Fibroblast of lung (primary cell): ENCODE data around the gene WDR41. TPM values are rescaled to one million over a fixed set of nuclear protein-coding genes. Genes with fewer than 3 reads are reported as not detected.

Experiments
- DNase-seq, 2 donors: peaks; one replicate each; pipeline versions ENCODE4 v3.0.0 to v3.0.0-alpha.2; 2010; ENCODE audit warnings: low read depth in 2 of 2
- H2AFZ ChIP-seq: 2 replicates; pipeline ENCODE4 v1.5.1; 2012; ENCODE audit warnings: low read length, control low read depth, inconsistent platforms
- H3K27ac ChIP-seq: 2 replicates; pipeline ENCODE4 v1.5.1; 2011; ENCODE audit warnings: low read length, control low read depth; ENCODE audit not compliant: insufficient read depth
- H3K27me3 ChIP-seq: 2 replicates; pipeline ENCODE4 v1.5.1; 2011; ENCODE audit warnings: mild to moderate bottlenecking, low read length; ENCODE audit not compliant: control insufficient read depth, insufficient read depth
- H3K36me3 ChIP-seq: 2 replicates; pipeline ENCODE4 v1.5.1; 2011; ENCODE audit warnings: low read length; ENCODE audit not compliant: control insufficient read depth, insufficient read depth
- H3K4me1 ChIP-seq: 2 replicates; pipeline ENCODE4 v1.5.1; 2011; ENCODE audit warnings: low read length; ENCODE audit not compliant: control insufficient read depth, insufficient read depth; ENCODE audit errors: extremely low read depth
- H3K4me2 ChIP-seq: 2 replicates; pipeline ENCODE4 v1.5.1; 2011; ENCODE audit warnings: low read length, control low read depth; ENCODE audit not compliant: insufficient read depth; ENCODE audit errors: extremely low read depth
- H3K4me3 ChIP-seq, 4 experiments: fragments of 200-600 bp in 1 of 4; sonication (generic) in 1 of 4; replicated peaks in 1 of 4; 2 replicates each; pipeline ENCODE4 v1.5.1; 2011 to 2016; ENCODE audit warnings: low read length in 4 of 4, low read depth in 3 of 4, mild to moderate bottlenecking in 3 of 4, control low read depth in 2 of 4, inconsistent platforms in 1 of 4, mixed read lengths in 1 of 4; ENCODE audit not compliant: insufficient read depth in 1 of 4; ENCODE audit errors: control extremely low read depth in 1 of 4
- H3K79me2 ChIP-seq: 2 replicates; pipeline ENCODE4 v1.5.1; 2012; ENCODE audit warnings: mild to moderate bottlenecking, low read length, inconsistent platforms; ENCODE audit not compliant: control insufficient read depth, insufficient read depth
- H3K9ac ChIP-seq: 2 replicates; pipeline ENCODE4 v1.5.1; 2011; ENCODE audit warnings: mild to moderate bottlenecking, low read length, control low read depth; ENCODE audit not compliant: insufficient read depth
- H3K9me3 ChIP-seq: 2 replicates; pipeline ENCODE4 v1.5.1; 2012; ENCODE audit warnings: low read depth, low read length; ENCODE audit not compliant: control insufficient read depth, insufficient read depth
- H4K20me1 ChIP-seq: 2 replicates; pipeline ENCODE4 v1.5.1; 2011; ENCODE audit warnings: low read length; ENCODE audit not compliant: control insufficient read depth, insufficient read depth; ENCODE audit errors: extremely low read depth
- CTCF ChIP-seq, 2 donors: IDR thresholded peaks in 1 of 2; conservative IDR thresholded peaks in 1 of 2; 1 replicate in 1 of 2; 2 replicates in 1 of 2; pipeline ENCODE4 v1.5.1; 2011 to 2012; ENCODE audit warnings: low read length in 2 of 2, control low read depth in 1 of 2, inconsistent platforms in 1 of 2, low read depth in 1 of 2, mild to moderate bottlenecking in 1 of 2
- EZH2 ChIP-seq: IDR thresholded peaks from 2 replicates; pipeline ENCODE4 v1.5.1; 2012; ENCODE audit warnings: low read length, control low read depth, mild to moderate bottlenecking; ENCODE audit errors: missing control alignments
- polyA plus RNA-seq, 2 donors: library from polyadenylated mRNA; depleted of rRNA in 1 of 2; stranded (reverse) in 1 of 2; unstranded in 1 of 2; fragments of >200 nt; gene quantifications; 2 replicates each; pipeline ENCODE4 v1.2.1, GENCODE V29; 2011 to 2012; ENCODE audit warnings: missing spikeins in 1 of 2
- total RNA-seq: library from RNA; depleted of rRNA; stranded (reverse); fragments of >200 nt; gene quantifications from 2 replicates; pipeline ENCODE4 v1.2.1, GENCODE V29; 2014

Gene WDR41
- total and polyA plus RNA-seq, 2 donors (not counting 1 experiment from before 2014, with no cell fraction given), result 116 to 161 TPM

GRCh38 chr5:77452351-77452750 lies 39.8 kb downstream of the WDR41 start:
- H3K36me3 ChIP-seq, result no peaks in the 10 kb centered on the region
- DNase-seq, result peak in 1 of 2 donors; percentile 41
- no peaks in the 10 kb centered on the region for H3K27me3 ChIP-seq
- TF ChIP-seq CTCF (conservative IDR thresholded peaks at IDR 0.05 in 1 of 2, IDR thresholded peaks at IDR 0.05 in 1 of 2; ENCODE audit: low read depth in 1 of 2, low read length in 2 of 2) (no peak), EZH2 (no peak)
- H3K9me3 ChIP-seq, result no peaks in the 10 kb centered on the region
- no peak overlapping the region for H3K4me3 ChIP-seq
- no peaks in the 10 kb centered on the region for H3K79me2 ChIP-seq
- no peak overlapping the region for H3K9ac ChIP-seq
- H4K20me1 ChIP-seq, result no peaks in the 10 kb centered on the region
- no peak overlapping the region for H2AFZ ChIP-seq
- H3K4me1 ChIP-seq, result no peaks in the 10 kb centered on the region
- no peak overlapping the region for H3K4me2 ChIP-seq
- no peak overlapping the region for H3K27ac ChIP-seq

GRCh38 chr5:77449981-77450380 lies 42.1 kb downstream of the WDR41 start:
- Histone ChIP-seq H3K4me3 (no peak overlapping the region), H2AFZ (no peak overlapping the region), H3K9ac (no peak overlapping the region), H3K27me3 (no peaks in the 10 kb centered on the region), H3K4me2 (no peak overlapping the region), H3K79me2 (no peaks in the 10 kb centered on the region), H3K4me1 (no peaks in the 10 kb centered on the region), H3K27ac (no peak overlapping the region), H4K20me1 (no peaks in the 10 kb centered on the region), H3K9me3 (no peaks in the 10 kb centered on the region), H3K36me3 (no peaks in the 10 kb centered on the region)
- TF ChIP-seq CTCF (conservative IDR thresholded peaks at IDR 0.05 in 1 of 2, IDR thresholded peaks at IDR 0.05 in 1 of 2; ENCODE audit: low read depth in 1 of 2, low read length in 2 of 2) (no peak), EZH2 (no peak)
- peak in 1 of 2 donors; percentile 45 for DNase-seq

GRCh38 chr5:77449277-77449676 lies 42.8 kb downstream of the WDR41 start:
- no peak for DNase-seq

More at GRCh38 chr5:77449277-77449676, 42.8 kb downstream of the WDR41 start:
- Histone ChIP-seq H3K9ac (no peak overlapping the region), H3K79me2 (no peaks in the 10 kb centered on the region), H3K27ac (no peak overlapping the region), H2AFZ (no peak overlapping the region), H3K4me1 (no peaks in the 10 kb centered on the region), H3K4me3 (no peak overlapping the region), H3K9me3 (no peaks in the 10 kb centered on the region), H3K4me2 (no peak overlapping the region), H4K20me1 (no peaks in the 10 kb centered on the region), H3K36me3 (no peaks in the 10 kb centered on the region), H3K27me3 (no peaks in the 10 kb centered on the region)
- TF ChIP-seq EZH2 (no peak), CTCF (conservative IDR thresholded peaks at IDR 0.05 in 1 of 2, IDR thresholded peaks at IDR 0.05 in 1 of 2; ENCODE audit: low read depth in 1 of 2, low read length in 2 of 2) (no peak)
